Calu3 (cell line): Measurements from ENCODE around the gene CCDC3. TPM values are rescaled to one million over a fixed set of nuclear protein-coding genes. Genes with fewer than 3 reads are reported as not detected.

Experiments used
- BruUV-seq: library from RNA; stranded (reverse); fragments of 400-500 nt; replicated peaks from 2 replicates; lab custom pipeline; 2021; lab: Mats Ljungman, UMichigan
- CTCF ChIA-PET: fragments of 300-600 bp; sonication (Branson Sonifier 250); formaldehyde crosslinking; loops from one replicate; lab custom pipeline; 2022; ENCODE audit warnings: antibody characterized with exemption; lab: Charles Lee
- DNase-seq: peaks from one replicate; pipeline ENCODE4 v3.0.0; 2022
- H3K27ac Mint-ChIP-seq: one replicate; pipeline ENCODE4 v1.8.0; 2022; ENCODE audit warnings: mixed read lengths; ENCODE audit not compliant: unreplicated experiment
- H3K27me3 Mint-ChIP-seq: one replicate; pipeline ENCODE4 v1.8.0; 2022; ENCODE audit warnings: mixed read lengths; ENCODE audit not compliant: unreplicated experiment
- H3K36me3 Mint-ChIP-seq: one replicate; pipeline ENCODE4 v1.8.0; 2022; ENCODE audit warnings: mild to moderate bottlenecking, moderate library complexity, mixed read lengths; ENCODE audit not compliant: insufficient read depth, unreplicated experiment
- H3K4me1 Mint-ChIP-seq: one replicate; pipeline ENCODE4 v1.8.0; 2022; ENCODE audit warnings: mild to moderate bottlenecking, low read depth, mixed read lengths; ENCODE audit not compliant: unreplicated experiment
- H3K4me3 Mint-ChIP-seq: one replicate; pipeline ENCODE4 v1.8.0; 2022; ENCODE audit warnings: mild to moderate bottlenecking, low read depth, moderate library complexity, mixed read lengths; ENCODE audit not compliant: unreplicated experiment
- H3K9me3 Mint-ChIP-seq: one replicate; pipeline ENCODE4 v1.8.0; 2022; ENCODE audit warnings: low read depth, mixed read lengths; ENCODE audit not compliant: unreplicated experiment
- intact Hi-C: fragments of 100-400 bp; cut with micrococcal nuclease; formaldehyde crosslinking; loops from one replicate; pipeline ENCODE4 v1.10.0; 2022; ENCODE audit not compliant: unreplicated experiment
- total RNA-seq: library from RNA; stranded (reverse); gene quantifications from 2 replicates; pipeline ENCODE4 v1.2.3, GENCODE V29; 2022
- TF ChIP-seq, protein P1 (sequence below): fragments of 200-600 bp; IDR thresholded peaks from one replicate; pipeline ENCODE4 v1.8.0; 2022; ENCODE audit warnings: antibody characterized with exemption; ENCODE audit not compliant: unreplicated experiment

Gene CCDC3
- total RNA-seq, 1 experiment from 2014 or later = not detected

DNA sequence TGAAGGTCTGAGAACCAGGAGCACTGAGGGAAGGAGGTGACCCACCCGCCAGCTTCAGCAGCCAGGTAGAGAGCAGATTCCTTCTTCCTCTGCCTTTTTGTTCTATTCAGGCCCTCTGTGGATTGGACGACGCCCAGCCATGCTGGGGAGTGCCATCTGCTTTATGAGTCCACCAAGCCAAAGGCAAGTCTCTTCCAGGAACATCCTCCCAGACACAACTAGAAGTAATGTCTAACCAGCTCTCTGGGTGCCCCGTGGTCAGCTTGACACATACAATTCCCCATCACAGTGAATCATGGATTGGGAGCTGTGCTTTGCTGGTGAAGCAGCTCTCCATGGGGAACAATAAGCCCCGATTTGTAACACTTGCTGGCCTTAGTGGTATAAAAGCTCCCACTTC, 125.2 kb downstream of the CCDC3 start:
- no peak for DNase-seq
- Mint-ChIP-seq H3K36me3 (no peaks in the 10 kb centered on the region), H3K9me3 (no peaks in the 10 kb centered on the region), H3K4me3 (no peak overlapping the region), H3K27me3 (peaks cover 99% of the 10 kb centered on the region), H3K27ac (no peak overlapping the region), H3K4me1 (no peaks in the 10 kb centered on the region)
- TF ChIP-seq, protein P1, sequence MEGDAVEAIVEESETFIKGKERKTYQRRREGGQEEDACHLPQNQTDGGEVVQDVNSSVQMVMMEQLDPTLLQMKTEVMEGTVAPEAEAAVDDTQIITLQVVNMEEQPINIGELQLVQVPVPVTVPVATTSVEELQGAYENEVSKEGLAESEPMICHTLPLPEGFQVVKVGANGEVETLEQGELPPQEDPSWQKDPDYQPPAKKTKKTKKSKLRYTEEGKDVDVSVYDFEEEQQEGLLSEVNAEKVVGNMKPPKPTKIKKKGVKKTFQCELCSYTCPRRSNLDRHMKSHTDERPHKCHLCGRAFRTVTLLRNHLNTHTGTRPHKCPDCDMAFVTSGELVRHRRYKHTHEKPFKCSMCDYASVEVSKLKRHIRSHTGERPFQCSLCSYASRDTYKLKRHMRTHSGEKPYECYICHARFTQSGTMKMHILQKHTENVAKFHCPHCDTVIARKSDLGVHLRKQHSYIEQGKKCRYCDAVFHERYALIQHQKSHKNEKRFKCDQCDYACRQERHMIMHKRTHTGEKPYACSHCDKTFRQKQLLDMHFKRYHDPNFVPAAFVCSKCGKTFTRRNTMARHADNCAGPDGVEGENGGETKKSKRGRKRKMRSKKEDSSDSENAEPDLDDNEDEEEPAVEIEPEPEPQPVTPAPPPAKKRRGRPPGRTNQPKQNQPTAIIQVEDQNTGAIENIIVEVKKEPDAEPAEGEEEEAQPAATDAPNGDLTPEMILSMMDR = no peak
- CTCF ChIA-PET = interaction anchor here (0.5 kb wide), 2 partner anchors 14 to 230 kb away, joined by 3 read pairs; no protein-coding TSS in a partner anchor
- intact Hi-C loops = no loop called here
- no TSS peak for BruUV-seq

DNA sequence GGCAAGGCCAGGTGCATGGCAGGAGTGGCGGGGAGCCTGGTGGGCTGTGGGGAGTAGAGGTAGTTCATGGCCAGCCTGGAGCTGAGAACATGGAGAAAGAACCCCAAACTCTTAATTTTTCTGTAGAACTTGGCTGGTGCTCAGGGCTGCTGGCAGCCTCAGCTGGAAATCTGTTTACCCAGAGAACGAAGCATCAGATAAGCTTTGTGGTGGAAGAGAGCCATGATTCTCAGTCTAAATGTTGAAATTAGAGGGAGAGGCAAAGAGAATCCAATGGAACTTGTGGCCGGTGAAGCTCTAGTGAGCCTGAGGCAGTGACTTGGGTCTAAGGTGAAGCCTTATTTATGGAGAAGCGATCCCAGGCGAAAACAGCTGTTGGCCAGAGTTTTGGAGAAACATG, 126.4 kb downstream of the CCDC3 start:
- Mint-ChIP-seq H3K9me3 (no peaks in the 10 kb centered on the region), H3K27me3 (peaks cover 99% of the 10 kb centered on the region), H3K4me3 (no peak overlapping the region), H3K4me1 (no peaks in the 10 kb centered on the region), H3K36me3 (no peaks in the 10 kb centered on the region), H3K27ac (no peak overlapping the region)
- TF ChIP-seq, protein P1 = no peak
- BruUV-seq = no TSS peak
- no peak for DNase-seq
- intact Hi-C loops = no loop called here
- CTCF ChIA-PET = no interaction called here

DNA sequence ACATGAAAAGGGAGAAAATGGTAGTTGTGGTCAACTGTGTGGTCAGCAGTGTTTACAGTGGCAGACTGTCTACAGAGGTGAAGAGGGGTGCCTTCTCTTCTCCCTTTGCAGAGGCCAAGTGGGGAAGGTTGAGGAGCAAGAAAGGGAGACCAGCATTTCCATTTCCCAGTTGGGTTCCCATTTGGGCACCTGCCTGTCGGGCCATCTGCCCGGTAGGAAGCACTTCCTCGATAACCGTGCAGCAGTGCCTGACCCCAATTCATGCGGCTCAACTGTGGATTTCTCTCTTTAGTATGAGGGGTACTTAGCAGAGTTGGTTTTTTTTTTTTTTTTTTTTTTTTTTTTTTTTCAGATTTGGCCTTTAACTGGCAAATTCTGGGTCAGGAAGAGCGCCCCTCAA, 127.0 kb downstream of the CCDC3 start:
- no peak for DNase-seq
- BruUV-seq = no TSS peak
- intact Hi-C loops = no loop called here
- Mint-ChIP-seq H3K27me3 (peaks cover 99% of the 10 kb centered on the region), H3K9me3 (no peaks in the 10 kb centered on the region), H3K36me3 (no peaks in the 10 kb centered on the region), H3K27ac (no peak overlapping the region), H3K4me1 (no peaks in the 10 kb centered on the region), H3K4me3 (no peak overlapping the region)
- TF ChIP-seq, protein P1 = no peak
- CTCF ChIA-PET = no interaction called here

DNA sequence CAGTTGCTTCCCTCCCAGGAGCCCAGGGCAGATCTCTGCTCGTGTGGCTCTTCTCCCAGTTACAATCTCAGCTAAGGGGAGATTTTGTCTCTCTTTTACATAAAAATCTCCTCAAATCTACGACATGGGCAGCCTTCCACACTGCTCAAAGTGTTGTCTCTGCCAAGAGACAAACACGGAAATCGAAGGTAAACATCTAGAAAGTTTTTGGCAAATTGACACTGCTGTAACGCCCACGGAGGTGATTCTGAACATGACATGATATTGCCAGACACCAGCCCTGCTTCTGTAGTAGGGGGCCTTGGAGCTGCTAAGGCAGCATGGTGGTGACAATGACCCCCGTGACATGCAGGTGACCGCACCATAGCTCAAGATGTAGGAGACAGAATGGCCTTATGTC, 128.3 kb downstream of the CCDC3 start:
- no TSS peak for BruUV-seq
- intact Hi-C loops = no loop called here
- no peaks in the 10 kb centered on the region for H3K4me1 Mint-ChIP-seq
- H3K4me3 Mint-ChIP-seq = no peak overlapping the region
- H3K36me3 Mint-ChIP-seq = no peaks in the 10 kb centered on the region
- CTCF ChIA-PET = no interaction called here
- no peaks in the 10 kb centered on the region for H3K9me3 Mint-ChIP-seq
- TF ChIP-seq, protein P1 = no peak
- H3K27me3 Mint-ChIP-seq = peaks cover 95% of the 10 kb centered on the region
- DNase-seq = no peak
- H3K27ac Mint-ChIP-seq = no peak overlapping the region
